ENCODE measurements around the gene MVD.

Gene MVD

DNA sequence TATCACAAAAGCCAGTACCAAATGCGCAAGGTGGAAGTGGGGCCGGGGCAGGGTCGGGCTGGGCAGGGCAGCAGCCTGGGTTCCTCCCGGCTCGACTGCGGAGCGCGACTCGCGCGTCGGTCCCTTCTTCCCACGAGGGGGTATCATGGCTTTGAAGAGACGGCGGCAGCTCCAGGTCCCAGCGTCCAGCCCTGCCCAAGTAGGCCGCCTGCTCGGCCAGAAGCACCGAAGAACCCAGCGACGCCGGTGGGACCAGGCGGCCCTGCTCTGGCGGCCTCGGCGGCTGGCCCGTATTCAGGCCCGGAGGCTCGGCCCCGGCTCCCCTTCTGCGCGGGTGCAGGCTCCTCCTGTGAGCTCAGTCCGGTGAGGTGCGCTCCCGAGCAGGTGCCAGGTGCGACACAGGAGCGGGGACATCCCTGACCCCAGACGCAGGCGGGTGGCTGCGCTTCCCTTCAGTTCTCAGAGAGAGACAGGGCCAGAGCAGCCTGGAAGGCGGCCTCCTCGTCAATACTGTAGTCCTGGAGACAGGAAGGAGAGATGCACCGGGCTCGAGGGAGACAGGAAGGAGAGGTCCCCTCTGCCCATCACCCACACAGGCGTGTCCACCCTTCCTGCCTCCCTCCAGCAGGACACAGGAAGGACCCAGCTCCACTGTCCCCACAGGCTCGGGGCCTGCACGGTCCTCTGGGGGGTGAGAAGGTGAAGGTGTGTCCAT lies 34.4 kb upstream of the MVD start:
- no peak for DNase-seq (ENCODE audit: low read depth in 2 of 2)

DNA sequence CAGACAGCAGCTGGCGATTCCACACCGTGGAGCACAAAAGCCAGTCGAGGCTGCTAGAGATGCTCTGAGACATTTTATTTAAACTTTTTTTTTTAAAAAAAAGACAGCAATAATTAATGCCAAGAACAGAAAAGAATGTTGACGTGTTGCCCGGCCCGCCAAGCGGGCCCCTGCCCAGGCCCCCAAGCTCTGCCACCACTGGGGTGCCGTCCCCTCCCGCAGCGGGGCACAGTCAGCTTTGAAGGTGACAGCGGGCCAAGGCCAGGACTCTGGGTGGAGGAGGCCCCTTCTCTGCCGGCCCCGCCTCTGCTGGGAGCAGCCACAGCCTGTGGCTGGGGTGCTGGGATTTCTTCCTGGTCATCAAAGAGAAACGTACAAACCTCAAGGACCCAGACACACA lies 33.5 kb upstream of the MVD start:
- no peak for DNase-seq (ENCODE audit: low read depth in 2 of 2)

DNA sequence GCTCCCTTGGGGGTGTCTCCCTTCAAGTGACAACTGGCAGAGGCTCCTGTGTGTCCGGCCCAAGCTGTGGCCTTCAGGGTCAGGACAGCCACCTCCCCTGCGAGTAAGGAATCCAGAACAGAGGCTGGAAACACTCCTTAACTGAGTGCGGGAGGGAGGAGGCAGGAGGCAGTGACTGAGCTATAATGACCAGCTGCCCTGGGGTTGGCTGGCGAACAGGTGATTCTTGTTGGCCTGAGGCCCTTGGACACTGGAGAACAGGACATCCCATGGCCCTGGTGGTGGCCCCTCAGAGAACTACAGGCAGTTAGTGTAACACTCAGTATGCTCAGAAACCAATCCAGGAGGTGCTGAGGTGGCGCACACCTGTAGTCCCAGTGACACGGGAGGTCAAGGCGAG lies 32.9 kb upstream of the MVD start:
- DNase-seq (ENCODE audit: low read depth in 2 of 2), result no peak

DNA sequence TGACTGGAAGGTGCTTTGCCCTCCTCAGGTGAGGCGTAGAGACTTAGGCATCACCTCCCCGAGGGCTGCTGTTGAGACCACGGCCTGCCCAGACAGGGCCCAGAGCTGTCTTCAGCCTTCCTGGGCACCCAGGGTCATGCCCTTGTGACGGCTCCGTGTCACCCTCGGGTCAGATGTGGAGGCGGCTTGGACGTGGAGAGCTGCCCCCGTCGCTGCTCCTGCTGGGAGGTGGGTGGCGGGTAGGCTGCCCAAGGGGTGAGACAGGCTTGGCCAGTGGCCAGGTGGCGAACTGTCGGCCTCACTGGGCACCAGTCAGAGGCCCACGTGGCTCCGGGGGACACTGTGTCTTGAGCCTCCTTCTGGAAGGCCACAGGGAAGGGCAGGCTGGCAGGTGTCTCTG lies 32.3 kb upstream of the MVD start:
- no peak for DNase-seq (ENCODE audit: low read depth in 2 of 2)

DNA sequence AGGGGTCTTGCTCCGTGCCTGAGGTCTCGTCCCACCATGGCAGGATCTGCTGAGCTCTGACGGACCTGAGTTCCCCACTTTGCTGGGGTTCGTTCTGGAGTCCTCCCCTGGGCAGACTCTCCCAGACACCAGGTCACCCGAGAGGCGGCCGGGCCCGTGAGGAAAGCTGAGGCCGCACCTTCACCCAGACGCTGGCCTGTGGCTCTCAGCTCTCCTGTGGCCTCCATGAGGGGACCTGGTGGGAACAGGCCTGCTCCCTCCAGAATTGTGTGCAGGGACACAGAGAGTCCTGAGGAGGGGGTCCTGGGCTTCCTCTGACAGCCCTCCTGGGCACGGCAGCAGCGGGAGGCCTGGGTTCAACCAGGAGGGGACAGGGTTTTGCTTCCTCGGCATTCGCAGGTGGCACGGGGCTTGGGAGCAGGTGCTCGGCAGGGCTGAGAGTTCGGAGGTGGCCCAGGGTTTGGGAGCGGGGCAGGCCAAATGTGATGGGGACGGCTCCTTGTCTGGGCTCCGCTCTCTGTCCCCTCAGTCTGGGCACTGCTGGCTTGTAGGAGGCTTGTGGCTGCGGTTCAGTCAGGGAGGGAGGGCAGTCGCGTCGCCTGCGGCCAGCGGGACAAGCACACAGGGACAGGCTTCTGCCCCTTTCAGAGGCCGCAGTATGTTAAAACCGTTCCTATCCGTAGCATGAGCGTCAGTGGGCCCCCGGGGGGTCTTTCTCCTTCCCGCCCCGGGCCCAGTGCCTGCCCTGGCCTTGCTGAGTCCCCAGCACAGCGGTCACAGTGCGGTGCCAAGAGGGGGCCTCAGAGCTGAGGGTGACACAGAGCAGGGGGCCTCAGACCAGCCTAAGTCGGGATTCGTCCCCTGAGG lies 31.6 kb upstream of the MVD start:
- DNase-seq (ENCODE audit: low read depth in 2 of 2), result no peak

DNA sequence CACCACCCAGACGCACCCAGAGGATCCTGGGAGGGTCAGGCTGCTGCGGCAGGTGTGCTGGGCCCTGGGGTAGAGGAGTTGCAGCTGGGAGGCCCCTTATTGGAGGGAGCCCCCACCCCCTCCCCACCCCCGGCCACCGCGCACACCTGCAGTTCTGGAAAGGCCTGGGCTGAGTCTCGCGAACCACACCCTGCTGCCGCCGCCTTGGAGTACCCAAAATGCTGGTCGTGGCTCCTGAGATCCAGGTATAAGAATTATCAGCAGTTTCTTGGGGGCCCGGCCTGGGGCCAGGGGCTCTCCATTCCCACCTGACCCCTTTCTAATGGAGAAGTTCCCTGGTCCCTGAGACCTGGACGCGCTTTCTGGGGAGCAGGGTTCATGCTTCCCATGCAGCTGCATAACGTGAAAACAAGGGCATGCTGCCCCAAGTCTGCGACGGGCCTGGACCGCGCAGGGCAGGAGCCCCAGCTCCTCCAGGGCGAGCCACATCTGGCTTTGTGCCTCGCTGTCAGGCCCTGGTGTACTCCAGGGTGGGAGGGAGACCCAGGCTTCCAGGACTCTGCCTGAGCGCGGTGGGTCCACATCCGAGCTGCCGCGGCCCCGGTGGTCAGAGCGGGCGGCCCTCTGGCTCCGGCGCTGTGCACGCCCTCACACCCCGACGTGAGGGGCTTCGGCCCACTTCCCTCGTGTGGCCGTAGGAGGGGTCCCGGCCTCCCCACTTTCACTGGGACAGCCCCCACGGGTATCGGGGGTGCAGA lies 30.7 kb upstream of the MVD start:
- DNase-seq (ENCODE audit: low read depth in 2 of 2), result no peak

DNA sequence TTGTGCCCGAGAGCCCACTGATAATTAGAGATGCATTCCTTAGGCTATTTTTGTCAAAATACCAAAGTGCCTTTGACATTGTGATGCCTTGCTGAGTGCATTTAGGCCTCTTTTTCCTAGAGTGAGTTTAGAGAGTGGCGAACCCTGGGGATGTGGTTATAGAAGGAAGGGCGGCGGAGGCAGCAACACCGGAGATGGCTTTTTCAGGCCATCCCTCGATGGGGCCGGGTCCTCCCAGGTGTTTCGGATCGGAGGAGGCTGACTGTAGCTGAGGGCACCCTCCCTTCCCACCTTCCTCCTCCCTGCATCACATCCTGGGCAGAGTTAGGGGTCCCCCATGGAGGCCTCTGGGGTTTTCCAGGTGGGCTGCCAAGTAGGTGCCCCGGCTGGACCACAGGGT lies 30.0 kb upstream of the MVD start:
- no peak for DNase-seq (ENCODE audit: low read depth in 2 of 2)

DNA sequence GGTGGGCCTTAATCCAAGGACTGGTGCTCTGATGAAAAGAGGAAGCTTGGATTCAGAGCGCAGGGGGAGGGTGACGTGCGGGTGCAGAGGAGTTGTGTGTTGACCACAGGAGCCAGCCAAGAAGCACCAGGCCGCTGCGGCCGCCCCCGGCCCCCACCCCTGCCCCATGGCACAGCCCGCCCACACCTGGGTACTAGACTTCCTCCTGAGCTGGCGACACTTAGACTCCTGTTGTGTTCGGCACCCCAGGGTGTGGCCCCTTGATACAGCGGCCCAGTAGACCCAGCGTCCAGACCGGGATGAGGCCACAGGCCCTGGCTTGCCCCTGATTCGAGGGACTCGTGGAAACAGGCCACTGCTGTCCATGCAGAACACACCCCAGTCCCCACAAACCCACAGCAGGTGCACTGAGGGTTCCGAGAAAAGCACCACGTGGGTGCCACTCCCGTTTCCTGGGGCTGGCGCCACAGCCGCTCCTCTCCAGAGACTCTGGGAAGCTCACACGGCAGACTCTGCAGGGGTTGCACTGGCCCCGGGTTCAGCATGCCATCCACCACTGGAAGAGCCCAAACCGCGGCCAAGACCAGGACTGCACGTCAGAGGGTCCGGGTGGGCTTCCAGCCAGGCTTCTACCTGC lies 29.2 kb upstream of the MVD start:
- DNase-seq (ENCODE audit: low read depth in 2 of 2), result no peak

DNA sequence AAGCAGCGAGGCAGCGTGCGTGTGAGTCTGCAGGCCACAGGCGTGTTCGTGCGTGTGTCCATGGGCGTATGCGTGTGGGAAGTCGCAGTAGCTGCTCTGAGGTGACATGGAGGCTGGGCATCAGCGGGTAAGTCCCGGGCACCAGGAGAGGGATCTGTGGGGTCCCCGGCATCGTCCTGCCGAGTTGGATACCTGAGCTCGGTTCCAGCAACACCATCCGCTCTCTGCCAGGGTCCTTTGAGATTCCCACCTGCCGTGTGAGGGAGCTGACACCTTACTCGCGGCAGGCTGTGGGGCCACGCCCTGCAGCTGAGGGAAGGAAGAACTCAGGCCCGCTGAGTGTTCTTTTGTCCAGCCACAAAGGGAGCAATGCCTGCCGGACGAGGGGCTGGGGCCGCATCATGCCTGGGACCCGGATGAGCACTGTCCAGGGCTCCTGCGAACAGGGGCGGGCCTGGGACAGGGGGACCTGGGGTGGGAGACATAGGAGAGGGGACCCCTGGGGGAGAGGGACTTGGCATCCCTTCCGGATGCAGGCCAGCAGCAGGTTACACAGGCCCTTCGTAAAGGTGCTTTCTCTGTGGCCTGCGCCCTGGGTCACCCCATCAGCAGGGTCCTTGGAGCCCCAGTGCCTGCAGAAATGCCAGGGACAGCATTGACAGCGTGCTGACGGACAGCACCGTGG lies 28.4 kb upstream of the MVD start:
- DNase-seq (ENCODE audit: low read depth in 2 of 2), result no peak

DNA sequence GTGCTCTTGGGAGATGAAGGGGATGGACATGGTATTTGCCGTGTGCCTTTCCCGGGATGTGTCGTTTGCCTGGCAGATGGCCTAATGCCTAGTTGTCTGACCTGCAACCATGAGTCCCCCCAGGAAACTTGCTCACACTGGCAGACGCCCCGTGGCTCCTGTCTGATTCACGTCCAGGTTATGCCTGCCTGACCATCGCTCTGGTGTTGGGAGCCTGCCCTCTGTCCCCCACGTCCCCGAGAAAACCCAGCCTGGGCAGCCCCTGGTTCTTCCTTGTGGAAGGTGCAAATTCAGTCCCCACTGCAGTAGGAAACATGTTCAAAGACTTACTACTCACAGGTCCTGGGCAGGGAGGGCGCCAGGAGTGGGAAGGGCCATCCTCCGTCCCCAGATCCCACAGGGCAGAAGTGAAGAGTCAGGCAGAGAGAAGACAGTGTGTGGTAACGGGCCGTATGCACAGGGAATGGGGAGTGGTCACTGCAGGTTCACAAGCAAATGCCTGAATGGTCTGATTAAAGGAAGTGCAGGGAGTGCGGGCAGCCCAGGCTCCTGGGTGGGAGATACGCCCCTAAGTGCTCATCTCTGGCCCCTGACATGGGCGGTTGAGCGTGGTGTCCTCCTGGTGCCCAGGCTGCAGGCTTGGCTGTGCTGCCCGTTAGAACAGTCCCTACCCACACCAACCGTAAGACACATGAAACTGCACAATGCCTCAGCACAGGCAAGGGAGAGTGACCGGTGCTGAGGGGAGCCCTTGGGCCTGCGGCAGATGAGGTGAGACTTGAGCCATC lies 27.6 kb upstream of the MVD start:
- DNase-seq (ENCODE audit: low read depth in 2 of 2), result no peak

DNA sequence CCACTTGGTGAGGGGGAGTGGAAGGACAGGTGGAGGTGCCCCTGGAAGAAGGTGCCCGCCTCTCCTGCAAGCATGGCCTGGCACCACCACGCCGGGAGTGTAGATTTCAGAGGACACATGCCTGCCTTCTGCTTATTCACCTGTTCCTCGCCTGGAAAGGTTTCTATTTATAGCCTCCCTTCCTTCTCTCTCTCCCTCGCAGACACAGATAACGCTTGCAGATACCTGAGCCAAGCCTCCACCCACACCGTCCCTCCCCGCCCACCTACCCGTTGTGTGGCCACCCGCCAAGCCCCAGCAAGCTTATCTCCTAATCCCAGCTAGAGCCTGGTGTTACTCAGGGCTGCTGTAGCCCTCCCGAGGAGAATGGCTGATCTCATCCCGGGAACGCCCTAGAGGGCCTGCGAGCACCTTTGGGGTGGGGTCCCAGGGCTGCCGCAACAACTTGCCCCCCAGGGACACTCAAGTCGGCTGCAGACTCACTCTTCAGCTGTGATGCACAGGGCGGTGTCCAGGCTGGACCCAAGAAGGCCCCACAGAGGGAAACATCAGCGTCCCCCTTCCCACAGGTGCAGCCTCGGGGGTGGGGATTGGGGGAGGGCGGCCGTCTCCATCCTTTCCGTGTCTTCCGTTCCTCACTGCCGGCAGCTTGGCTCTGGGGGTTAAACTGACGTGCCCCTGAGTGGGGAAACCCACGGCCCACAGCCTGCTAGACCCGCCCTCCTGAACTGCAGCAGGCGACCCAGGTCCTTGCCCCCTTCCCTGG lies 25.3 kb upstream of the MVD start:
- no peak for DNase-seq (ENCODE audit: low read depth in 2 of 2)

DNA sequence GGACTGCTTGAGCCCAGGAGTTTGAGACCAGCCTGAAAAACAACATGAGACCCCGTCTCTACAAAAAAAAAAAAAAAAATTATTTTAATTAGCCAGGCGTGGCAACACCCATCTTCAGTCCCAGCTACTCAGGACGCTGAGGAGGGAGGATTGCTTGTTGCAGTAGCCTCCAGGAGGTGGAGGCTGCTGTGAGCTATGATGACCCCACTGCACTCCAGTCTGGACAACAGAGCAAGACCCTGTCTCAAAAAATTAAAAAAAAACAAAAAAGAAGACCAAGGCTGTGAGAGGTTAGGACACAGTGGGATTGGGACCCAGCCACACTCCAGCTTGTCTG lies 24.8 kb upstream of the MVD start:
- DNase-seq (ENCODE audit: low read depth in 2 of 2), result no peak

DNA sequence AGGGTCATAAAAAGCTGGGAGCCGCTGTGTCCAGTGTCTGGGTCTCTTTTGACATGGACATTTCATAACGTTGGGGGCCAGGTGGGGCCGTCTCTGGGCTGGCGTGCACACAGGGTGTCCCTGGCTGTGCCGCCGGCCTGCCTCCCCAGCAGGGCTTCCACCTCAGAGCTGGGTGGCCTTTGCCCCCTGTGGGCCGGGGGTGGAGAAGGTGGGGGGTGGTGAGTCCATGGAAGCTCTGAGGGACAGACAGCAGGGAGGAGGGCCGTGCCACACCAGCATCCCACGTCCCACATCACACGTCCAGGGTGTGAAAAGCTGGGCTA lies 24.3 kb upstream of the MVD start:
- DNase-seq (ENCODE audit: low read depth in 2 of 2), result no peak

DNA sequence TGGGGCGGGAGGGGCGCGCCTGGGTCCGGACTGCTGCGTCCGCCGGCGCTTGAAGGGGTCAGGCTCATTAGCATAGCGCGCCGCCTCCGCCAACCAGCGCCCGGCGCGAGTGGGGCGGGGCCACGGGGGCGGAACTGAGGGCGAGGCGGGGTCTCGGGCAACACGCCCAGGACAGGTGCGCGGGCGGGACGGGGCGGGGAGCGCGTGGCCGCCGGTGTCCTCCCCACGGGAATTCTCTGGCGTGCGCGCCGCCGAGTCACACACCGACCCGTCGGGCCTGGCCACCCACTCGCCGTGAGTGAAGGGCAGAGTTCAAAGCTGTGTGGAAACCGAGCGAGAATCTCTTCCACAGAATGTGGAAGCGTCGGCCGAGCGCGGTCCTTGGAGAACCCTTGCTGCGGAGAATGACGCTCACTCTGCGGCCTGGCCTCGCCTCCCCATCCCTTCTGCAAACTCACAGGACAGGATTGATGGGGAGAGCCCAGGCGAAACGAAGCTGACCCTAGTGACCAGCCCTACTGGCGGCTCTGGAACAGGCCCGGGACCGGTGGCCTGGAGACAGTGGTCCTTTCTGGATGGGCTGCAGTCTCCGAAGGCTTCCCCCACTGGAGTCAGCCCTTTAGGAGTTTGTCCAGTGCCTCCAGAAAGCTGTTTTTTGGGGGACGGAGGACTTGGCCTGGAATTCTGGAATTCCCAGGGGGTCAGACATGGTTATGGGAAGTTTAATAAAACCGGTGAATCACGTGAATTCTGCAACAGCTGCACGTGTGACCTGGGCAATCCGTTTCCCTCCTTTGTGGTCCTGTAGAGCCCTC lies 23.8 kb upstream of the MVD start, which contains the start of gene SNAI3:
TSS of gene SNAI3 (minus strand) at position 69 of the 815 bp plus-strand sequence. CDS start 101 bp downstream, outside the sequence.
- no peak for DNase-seq (ENCODE audit: low read depth in 2 of 2)

DNA sequence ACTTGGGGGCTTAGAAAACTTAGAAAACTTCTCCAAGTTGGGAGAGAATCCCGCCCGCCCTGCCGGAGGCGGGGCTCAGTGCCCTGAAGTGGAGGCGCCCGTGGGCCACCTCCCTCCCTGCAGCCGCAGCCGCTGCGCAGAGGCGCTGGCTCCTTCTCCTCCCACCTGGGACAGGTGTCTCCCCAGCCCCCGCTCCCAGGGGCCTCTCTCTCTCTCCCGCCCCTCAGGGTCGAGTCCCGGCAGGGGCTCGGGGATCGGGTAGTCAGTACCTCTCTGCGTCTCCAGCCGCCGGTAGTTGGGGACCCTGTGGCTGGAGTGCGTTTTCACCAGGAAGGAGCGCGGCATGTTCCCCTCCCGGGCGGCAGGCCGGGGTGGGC lies 23.2 kb upstream of the MVD start:
- no peak for DNase-seq (ENCODE audit: low read depth in 2 of 2)

DNA sequence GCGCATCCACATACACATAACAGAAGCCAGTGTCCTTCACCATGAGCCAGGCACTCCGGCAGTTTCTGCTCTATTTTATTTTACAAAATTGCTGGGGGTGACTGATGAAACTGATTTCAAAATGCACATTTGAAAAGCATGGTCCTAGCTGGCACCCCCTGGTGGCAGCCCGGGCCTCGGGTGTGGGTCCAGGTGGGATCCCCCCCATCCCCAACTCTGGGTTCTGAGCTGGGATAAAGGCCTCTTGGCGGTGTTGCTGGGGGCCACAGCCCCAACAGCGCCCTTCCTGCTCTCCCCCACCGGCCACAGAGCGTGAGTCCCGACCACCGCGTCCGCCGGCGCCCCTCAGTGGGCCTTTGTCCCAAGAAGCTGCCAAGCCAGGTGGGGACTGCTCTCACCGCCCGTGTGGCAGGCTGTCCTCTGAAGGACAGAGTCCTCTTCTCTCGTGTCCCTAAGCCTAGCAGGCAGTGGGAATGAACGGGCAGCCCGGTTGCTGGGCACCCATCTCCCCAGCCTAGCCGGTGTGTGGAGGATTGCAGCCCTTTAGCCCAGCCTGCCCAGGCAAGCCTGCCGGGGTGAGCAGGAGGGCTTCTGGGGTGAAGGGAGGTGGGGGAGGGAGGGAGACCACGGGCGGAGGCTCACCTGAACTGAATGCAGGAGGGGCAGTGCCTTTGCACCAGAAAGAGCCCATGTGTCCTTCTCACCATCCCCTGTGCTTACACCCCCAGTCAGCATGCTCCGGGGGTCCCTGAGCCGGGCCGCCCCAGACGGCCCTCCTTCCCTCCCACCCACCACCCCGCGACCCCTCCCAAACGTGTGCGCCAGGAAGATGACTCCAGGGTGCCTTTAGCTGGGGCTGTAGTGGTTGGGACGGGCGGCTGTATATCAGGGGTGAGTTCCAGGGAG lies 22.5 kb upstream of the MVD start:
- DNase-seq (ENCODE audit: low read depth in 2 of 2), result no peak

DNA sequence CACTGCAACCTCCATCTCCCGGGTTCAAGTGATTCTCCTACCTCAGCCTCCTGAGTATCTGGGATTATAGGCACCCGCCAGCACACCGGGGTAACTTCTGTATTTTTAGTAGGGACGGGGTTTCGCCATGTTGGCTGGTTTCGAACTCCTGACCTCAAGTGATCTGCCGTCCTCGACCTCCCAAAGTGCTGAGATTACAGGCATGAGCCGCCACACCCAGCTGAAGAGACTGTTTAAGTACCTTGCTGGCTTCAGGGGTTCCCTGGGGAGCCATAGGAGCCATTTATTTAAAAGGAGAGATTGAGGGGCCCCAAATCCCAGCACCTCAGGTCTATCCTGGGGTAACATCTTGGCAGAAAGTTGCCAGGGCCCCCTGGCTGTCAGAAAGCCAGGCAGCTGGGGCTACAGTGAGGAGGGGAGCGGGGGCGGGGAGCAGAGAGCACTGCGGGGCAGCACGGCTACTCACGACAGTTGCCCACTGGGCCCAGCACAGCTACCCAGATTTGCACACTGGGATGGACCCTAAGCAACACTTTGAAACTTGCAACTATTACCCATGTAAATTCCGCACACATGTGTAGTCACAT lies 21.8 kb upstream of the MVD start:
- DNase-seq (ENCODE audit: low read depth in 2 of 2), result no peak
